GM12874 (cell line): ENCODE results near the gene MEF2D.

Source experiments
- CTCF ChIP-seq: IDR thresholded peaks from 2 replicates; pipeline ENCODE4 v1.5.1; 2011; ENCODE audit warnings: low read depth, mild to moderate bottlenecking, control low read depth, low read length, moderate library complexity; ENCODE audit not compliant: insufficient read depth

MEF2D gene

GRCh38 chr1:156439777-156440183 is 60.8 kb downstream of the MEF2D start:
- TF ChIP-seq CTCF: no peak

- no peak for TF ChIP-seq CTCF
Measured at GRCh38 chr1:156439036-156439776, 61.4 kb downstream of the MEF2D start.

- TF ChIP-seq CTCF: no peak
Measured at GRCh38 chr1:156438278-156438987, 62.1 kb downstream of the MEF2D start.

- no peak for TF ChIP-seq CTCF
Measured at GRCh38 chr1:156437037-156437867, 63.3 kb downstream of the MEF2D start.

GRCh38 chr1:156436141-156437036 is 64.2 kb downstream of the MEF2D start:
- TF ChIP-seq CTCF: no peak

- TF ChIP-seq CTCF: no peak
Measured at GRCh38 chr1:156435545-156436140, 64.9 kb downstream of the MEF2D start.
